A549 (cell line): Measurements from ENCODE around the gene CD46. TPM values are rescaled to one million over a fixed set of nuclear protein-coding genes. Genes with fewer than 3 reads are reported as not detected.
A peak's percentile ranks its signal among the peaks of the same experiment; 100 is the strongest.

Source experiments
- ATAC-seq, 2 experiments: fragments of 200-7000 bp in 1 of 2; fragments of >200 bp in 1 of 2; cut with Nextera tagmentation in 1 of 2; cut with Tn5 transposase in 1 of 2; 3 replicates each; pipeline versions ENCODE4 v1.8.0 to v1.9.1; 2018 to 2020; ENCODE audit warnings: mild to moderate bottlenecking in 1 of 2, moderate library complexity in 1 of 2
- CTCF ChIA-PET: fragments of 300-600 bp; sonication (Branson Sonifier 250); formaldehyde crosslinking; extraction: SDS; loops from one replicate; lab custom pipeline; 2021; ENCODE audit warnings: antibody characterized with exemption, inconsistent platforms; lab: Yijun Ruan, JAX
- POLR2A ChIA-PET: fragments of 350-600 bp; formaldehyde crosslinking; extraction: SDS; loops from one replicate; lab custom pipeline; 2021; ENCODE audit warnings: antibody characterized with exemption, inconsistent platforms; lab: Yijun Ruan, JAX
- DNase-seq, 2 experiments: peaks; one replicate each; pipeline versions ENCODE4 v3.0.0 to v3.0.0-alpha.2; 2011 to 2016; ENCODE audit warnings: low read depth in 1 of 2, low spot score in 1 of 2
- FAIRE-seq: peaks from 2 replicates; lab custom pipeline; 2011; peaks lifted over from hg19 to GRCh38; lab: Jason Lieb, UNC
- H3K27ac ChIP-seq, 2 experiments: fragments of >200 bp; sonication (Bioruptor Twin); formaldehyde crosslinking; 3 replicates each; pipeline ENCODE4 v1.5.1; 2016 to 2017
- H3K4me1 ChIP-seq: fragments of >200 bp; sonication (Bioruptor Twin); formaldehyde crosslinking; 3 replicates; pipeline ENCODE4 v1.6.1; 2016
- H3K4me2 ChIP-seq: fragments of >200 bp; sonication (Bioruptor Twin); formaldehyde crosslinking; 3 replicates; pipeline ENCODE4 v1.6.1; 2016
- H3K4me3 ChIP-seq: fragments of >200 bp; sonication (Bioruptor Twin); formaldehyde crosslinking; 3 replicates; pipeline ENCODE4 v1.5.1; 2016
- H3K9me3 ChIP-seq: fragments of >200 bp; sonication (Bioruptor Twin); formaldehyde crosslinking; 3 replicates; pipeline ENCODE4 v1.6.1; 2016
- BCL3 ChIP-seq: fragments of >200 bp; sonication (Bioruptor Twin); formaldehyde crosslinking; IDR thresholded peaks from 3 replicates; pipeline ENCODE4 v1.6.1; 2016
- BHLHE40 ChIP-seq: IDR thresholded peaks from 2 replicates; pipeline ENCODE4 v1.6.1; 2012; ENCODE audit warnings: low read depth, low read length, inconsistent platforms
- CHD2 ChIP-seq: fragments of 150-350 bp; IDR thresholded peaks from 2 replicates; pipeline ENCODE4 v1.6.1; 2014; ENCODE audit warnings: low read length; ENCODE audit not compliant: partially characterized antibody
- CHD4 ChIP-seq: fragments of 200-600 bp; sonication (generic); IDR thresholded peaks from 2 replicates; pipeline ENCODE4 v1.6.1; 2016; ENCODE audit warnings: antibody characterized with exemption, mild to moderate bottlenecking, borderline replicate concordance
- HMGXB4 ChIP-seq: fragments of 250-450 bp; sonication (Bioruptor Pico); IDR thresholded peaks from 2 replicates; pipeline ENCODE4 v1.5.0; 2021; ENCODE audit warnings: mild to moderate bottlenecking, moderate library complexity, borderline replicate concordance
- HOXA7 ChIP-seq: fragments of 250-450 bp; sonication (Bioruptor Pico); IDR thresholded peaks from 2 replicates; pipeline ENCODE4 v1.5.0; 2020; ENCODE audit warnings: mild to moderate bottlenecking, moderate library complexity
- HOXB13 ChIP-seq: fragments of 250-450 bp; sonication (Bioruptor Pico); IDR thresholded peaks from 2 replicates; pipeline ENCODE4 v1.5.0; 2020; ENCODE audit warnings: low read depth, mild to moderate bottlenecking, moderate library complexity
- HOXB5 ChIP-seq: fragments of 250-450 bp; sonication (Bioruptor Pico); IDR thresholded peaks from 2 replicates; pipeline ENCODE4 v1.5.0; 2020; ENCODE audit warnings: mild to moderate bottlenecking, moderate library complexity
- JUN ChIP-seq, 2 experiments: fragments of >200 bp; sonication (Bioruptor Twin); formaldehyde crosslinking; IDR thresholded peaks; 2 replicates in 1 of 2; 3 replicates in 1 of 2; pipeline ENCODE4 v1.6.1; 2016 to 2017
- KDM1A ChIP-seq: fragments of 200-600 bp; sonication (generic); IDR thresholded peaks from 2 replicates; pipeline ENCODE4 v1.6.1; 2016; ENCODE audit warnings: low read depth, mild to moderate bottlenecking
- KDM5A ChIP-seq: fragments of 200-600 bp; sonication (generic); IDR thresholded peaks from 2 replicates; pipeline ENCODE4 v1.6.1; 2016; ENCODE audit warnings: antibody characterized with exemption, mild to moderate bottlenecking
- MYC ChIP-seq: IDR thresholded peaks from 2 replicates; pipeline ENCODE4 v1.6.1; 2012; ENCODE audit warnings: mild to moderate bottlenecking, inconsistent platforms, low read length, improper control_type of control experiment, borderline replicate concordance
- NR3C1 ChIP-seq: fragments of >200 bp; sonication (Bioruptor Twin); formaldehyde crosslinking; IDR thresholded peaks from 3 replicates; pipeline ENCODE4 v1.6.1; 2017
- PHF8 ChIP-seq: fragments of 200-600 bp; sonication (generic); IDR thresholded peaks from 2 replicates; pipeline ENCODE4 v1.6.1; 2016; ENCODE audit warnings: low read depth, mild to moderate bottlenecking, antibody characterized with exemption, moderate library complexity, borderline replicate concordance
- POLR2A ChIP-seq: IDR thresholded peaks from 2 replicates; pipeline ENCODE4 v1.6.1; 2012; ENCODE audit warnings: mild to moderate bottlenecking, low read length
- POLR2AphosphoS2 ChIP-seq: conservative IDR thresholded peaks from 2 replicates; pipeline ENCODE4 v1.6.1; 2012; ENCODE audit warnings: low read length, improper control_type of control experiment, inconsistent platforms
- RAD21 ChIP-seq, 2 experiments: fragments of >200 bp in 1 of 2; sonication (Bioruptor Twin) in 1 of 2; formaldehyde crosslinking in 1 of 2; IDR thresholded peaks in 1 of 2; conservative IDR thresholded peaks in 1 of 2; 2 replicates in 1 of 2; 3 replicates in 1 of 2; pipeline ENCODE4 v1.6.1; 2012 to 2018; ENCODE audit warnings: inconsistent platforms in 1 of 2
- RFX5 ChIP-seq: fragments of 450-650 bp; IDR thresholded peaks from 2 replicates; pipeline ENCODE4 v1.7.1; 2014; ENCODE audit warnings: antibody characterized with exemption, mild to moderate bottlenecking, moderate library complexity
- TFCP2L1 ChIP-seq: fragments of 250-450 bp; sonication (Bioruptor Pico); IDR thresholded peaks from 2 replicates; pipeline ENCODE4 v1.5.0; 2021; ENCODE audit warnings: mild to moderate bottlenecking
- USF2 ChIP-seq: fragments of 450-650 bp; IDR thresholded peaks from 2 replicates; pipeline ENCODE4 v1.6.1; 2014; ENCODE audit warnings: antibody characterized with exemption
- ZNF302 ChIP-seq: fragments of 250-450 bp; sonication (Bioruptor Pico); IDR thresholded peaks from 2 replicates; pipeline ENCODE4 v1.9.0; 2021; ENCODE audit warnings: inconsistent platforms, mild to moderate bottlenecking, moderate library complexity
- ZSCAN20 ChIP-seq: fragments of 250-450 bp; sonication (Bioruptor Pico); IDR thresholded peaks from 2 replicates; pipeline ENCODE4 v1.8.0; 2022; ENCODE audit warnings: mild to moderate bottlenecking, moderate library complexity
- WGBS: methylation state at CpG from one replicate; pipeline ENCODE4 v1.1.6; 2017; ENCODE audit errors: missing lambda C conversion rate; 5-methylcytosine and 5-hydroxymethylcytosine counted together
- polyA minus RNA-seq: library from RNA; depleted of rRNA, polyadenylated mRNA; stranded (reverse); fragments of >200 nt; gene quantifications from 2 replicates; pipeline ENCODE4 v1.2.3, GENCODE V29; 2011; rRNA and poly(A)+ RNA removed
- polyA plus RNA-seq, 4 experiments: library from polyadenylated mRNA; depleted of rRNA in 3 of 4; stranded (reverse); fragments of >200 nt; fragmentation: RNase III in 1 of 4; extraction: RNeasy Plus Mini Kit Qiagen cat#74134 plus additional on column Dnase treatment in 1 of 4; gene quantifications; 2 replicates in 3 of 4; 3 replicates in 1 of 4; pipeline ENCODE4 v1.2.3, GENCODE V29; 2011 to 2017
- TF ChIP-seq, protein P1 (sequence below): fragments of >200 bp; sonication (Bioruptor Twin); formaldehyde crosslinking; IDR thresholded peaks from 2 replicates; pipeline ENCODE4 v1.6.1; 2016
- TF ChIP-seq, protein P2 (sequence below): IDR thresholded peaks from 2 replicates; pipeline ENCODE4 v1.6.1; 2012

The CD46 gene
- 216 and 239 TPM in 2 replicates for polyA plus RNA-seq (2011; rRNA removed)
- 32.5 and 34.4 TPM in 2 replicates for polyA plus RNA-seq (2012; cell fraction: cytosol; rRNA removed)
- polyA plus RNA-seq (2012; cell fraction: nucleus; rRNA removed): 50.0 and 81.6 TPM in 2 replicates
- polyA plus RNA-seq (2017; fragmentation: RNase III; extraction: RNeasy Plus Mini Kit Qiagen cat#74134 plus additional on column Dnase treatment): 123 to 146 TPM (median 142 TPM) in 3 replicates
- polyA minus RNA-seq: 41.1 and 41.2 TPM in 2 replicates

- ChIA-PET CTCF (interaction anchor here (1.0 to 2.4 kb wide), 3 partner anchors 11 to 54 kb away, joined by 4 to 7 read pairs (median 5); no protein-coding TSS in a partner anchor), POLR2A (interaction anchor here (0.6 to 1.4 kb wide), 2 partner anchors 45 to 659 kb away, joined by 4 to 5 read pairs; no protein-coding TSS in a partner anchor)
- Histone ChIP-seq H3K4me2 (peak within 1 kb of the TSS; percentile 97), H3K9me3 (no peaks in the 10 kb centered on the region), H3K4me1 (peaks cover 56% of the 10 kb centered on the region), H3K4me3 (peak within 1 kb of the TSS; percentile 99), H3K27ac (peak within 1 kb of the TSS; percentile 88)
- TF ChIP-seq KDM1A (no peak), MYC (no peak), BCL3 (peak; percentile 50; the same call in 2 of the 3 replicates), ZNF302 (CRISPR knock-in tag) (no peak), TFCP2L1 (no peak), POLR2A (peak; percentile 81), BHLHE40 (no peak), CHD2 (no peak), RFX5 (no peak), HMGXB4 (no peak), NR3C1 (no peak), HOXB13 (peak; percentile 41; the same call in 1 of the 2 replicates), POLR2AphosphoS2 (no peak), JUN (IDR thresholded peaks at IDR 0.05) (peak; percentile 23 to 83; a peak in 3 of 5 replicates), KDM5A (peak; percentile 74), CHD4 (no peak), RAD21 (conservative IDR thresholded peaks at IDR 0.05 in 1 of 2, IDR thresholded peaks at IDR 0.05 in 1 of 2) (0 out of 5 replicates have a peak, but pooled peaks of 1 of the 2 experiments have one; percentile 0), USF2 (peak; percentile 93), HOXA7 (CRISPR knock-in tag) (no peak), HOXB5 (CRISPR knock-in tag) (no peak), ZSCAN20 (CRISPR knock-in tag) (no peak), PHF8 (peak; percentile 43; the same call in 1 of the 2 replicates)
- TF ChIP-seq, protein P1, sequence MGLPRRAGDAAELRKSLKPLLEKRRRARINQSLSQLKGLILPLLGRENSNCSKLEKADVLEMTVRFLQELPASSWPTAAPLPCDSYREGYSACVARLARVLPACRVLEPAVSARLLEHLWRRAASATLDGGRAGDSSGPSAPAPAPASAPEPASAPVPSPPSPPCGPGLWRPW: no peak
- TF ChIP-seq, protein P2, sequence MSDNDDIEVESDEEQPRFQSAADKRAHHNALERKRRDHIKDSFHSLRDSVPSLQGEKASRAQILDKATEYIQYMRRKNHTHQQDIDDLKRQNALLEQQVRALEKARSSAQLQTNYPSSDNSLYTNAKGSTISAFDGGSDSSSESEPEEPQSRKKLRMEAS: peak; percentile 58; the same call in 1 of the 2 replicates
- 2% methylated on average over 38 of the region's 55 CpGs for WGBS
- peak; percentile 83 to 95 for DNase-seq
- FAIRE-seq: no peak
- ATAC-seq: peak; percentile 96 to 99
Observed at GRCh38 chr1:207751790-207752455, at the start of gene CD46. Gene CD46, plus strand, starts transcription at chr1:207752054. Its CDS starts 159 bp downstream, at chr1:207752213.
